Activated naive CD4-positive, alpha-beta T cell (primary cell): ENCODE measurements around the gene FMN2.
"Not testable (repeated sequence)": the region's sequence is repeated elsewhere in the genome, so short reads cannot be mapped to it uniquely, and the experiment has no call there.

Source experiments
- DNase-seq, 4 experiments: peaks; one replicate each; lab custom pipeline; 2025; lab: John Stamatoyannopoulos, UW

Gene FMN2

DNA sequence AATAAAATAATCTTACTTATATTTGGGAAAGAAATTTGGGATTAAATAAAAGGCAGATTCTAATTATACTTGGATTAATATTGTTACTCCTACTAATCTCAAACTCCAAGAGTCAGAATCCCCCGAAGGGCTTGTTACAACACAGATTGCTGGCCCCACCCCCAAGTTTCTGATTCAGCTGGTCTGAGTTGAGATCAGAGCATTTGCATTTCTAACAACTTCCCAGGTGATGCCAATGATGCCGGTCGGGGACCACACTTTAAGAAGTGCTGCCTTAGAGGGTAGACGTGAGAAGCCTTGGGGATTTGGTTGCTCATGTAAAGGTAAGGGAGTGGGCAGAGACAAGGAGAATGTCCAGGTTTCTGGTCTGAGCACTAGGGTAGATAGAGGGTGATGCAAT, 47.2 kb downstream of the FMN2 start:
- no peak for DNase-seq

DNA sequence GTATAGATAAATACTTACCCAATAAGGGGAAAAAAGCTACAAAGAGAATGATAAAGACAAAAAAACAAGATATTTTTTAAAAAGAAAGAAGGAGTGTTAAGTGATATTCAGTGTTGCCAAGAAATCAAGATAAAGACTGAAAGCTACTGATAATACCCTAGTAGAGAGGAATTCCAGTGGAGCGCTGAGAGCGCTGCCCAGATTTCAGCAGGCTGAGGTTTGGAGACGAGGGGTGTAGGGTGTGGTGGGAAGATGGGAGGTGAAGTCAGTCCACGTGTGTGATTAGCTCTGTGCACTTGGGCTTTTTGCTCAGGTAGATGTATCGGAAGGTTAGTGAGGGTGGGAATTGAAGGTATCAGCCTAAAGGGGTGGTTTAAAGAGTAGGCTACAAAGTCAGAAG, 47.8 kb downstream of the FMN2 start:
- DNase-seq = no peak

DNA sequence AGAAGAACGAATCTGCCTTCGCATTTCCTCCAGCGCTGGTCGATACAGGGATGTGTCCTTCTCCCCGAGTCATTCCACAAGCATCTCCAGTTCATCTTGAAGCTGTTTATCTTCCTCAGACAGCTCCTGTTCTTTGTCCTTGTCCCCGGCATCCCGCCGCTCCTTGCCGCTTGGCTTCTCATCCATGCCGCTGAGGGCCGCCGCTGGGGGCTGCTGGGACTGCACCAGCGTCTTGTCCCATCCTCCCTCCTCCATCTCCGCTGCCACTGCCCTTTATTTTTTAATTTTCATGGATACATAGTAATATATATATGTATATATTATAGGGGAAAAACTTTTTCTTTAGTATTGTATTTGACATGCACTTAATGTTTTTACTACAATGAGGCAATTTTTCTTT, 53.4 kb downstream of the FMN2 start:
- DNase-seq = no peak

DNA sequence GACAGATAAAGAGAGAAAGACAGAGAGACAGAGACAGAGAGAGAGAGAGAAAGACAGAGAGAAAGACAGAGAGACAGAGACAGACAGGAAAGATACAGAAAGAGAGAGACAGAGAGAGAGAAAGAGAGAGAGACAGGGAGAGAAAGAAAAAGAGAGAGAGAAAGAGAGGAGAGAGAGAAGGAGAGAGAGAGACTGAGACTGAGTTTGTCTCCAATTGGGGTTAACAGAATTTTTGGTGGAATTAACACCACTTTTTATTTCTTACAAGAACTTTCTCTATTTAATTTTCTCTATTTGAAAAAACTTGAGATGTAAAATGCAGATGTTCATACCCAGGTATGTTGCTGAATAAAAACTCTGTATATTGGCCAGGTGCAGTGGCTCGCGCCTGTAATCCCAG, 56.6 kb downstream of the FMN2 start:
- DNase-seq = no peak

DNA sequence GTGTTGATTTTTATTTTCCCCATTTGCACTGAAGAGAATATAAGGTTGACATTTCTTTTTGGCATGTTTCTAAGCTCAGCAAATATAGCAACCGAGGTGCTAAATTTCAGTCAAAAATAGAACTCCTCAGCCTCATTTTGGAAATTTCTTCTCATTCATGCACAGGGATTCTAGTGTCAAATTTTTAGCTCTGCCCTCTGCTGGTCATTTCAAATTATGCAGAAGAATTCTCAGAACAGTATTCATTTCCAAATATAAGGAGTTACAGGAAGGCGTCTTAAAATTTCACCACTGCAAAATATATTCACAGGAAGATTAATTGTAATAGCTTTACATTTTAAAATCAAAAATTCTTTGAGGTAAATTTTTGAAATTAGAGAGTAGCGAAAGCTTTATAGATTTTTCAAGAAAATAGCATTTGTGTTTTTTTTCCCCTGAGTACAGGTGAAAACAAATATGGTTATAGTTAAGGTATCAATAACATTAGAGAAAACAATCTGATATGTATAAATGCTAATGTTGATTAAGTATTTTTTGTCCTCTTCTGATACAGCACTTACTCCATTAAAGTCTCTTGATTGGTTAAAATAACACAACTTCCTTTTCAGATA, 57.9 kb downstream of the FMN2 start:
- no peak for DNase-seq

DNA sequence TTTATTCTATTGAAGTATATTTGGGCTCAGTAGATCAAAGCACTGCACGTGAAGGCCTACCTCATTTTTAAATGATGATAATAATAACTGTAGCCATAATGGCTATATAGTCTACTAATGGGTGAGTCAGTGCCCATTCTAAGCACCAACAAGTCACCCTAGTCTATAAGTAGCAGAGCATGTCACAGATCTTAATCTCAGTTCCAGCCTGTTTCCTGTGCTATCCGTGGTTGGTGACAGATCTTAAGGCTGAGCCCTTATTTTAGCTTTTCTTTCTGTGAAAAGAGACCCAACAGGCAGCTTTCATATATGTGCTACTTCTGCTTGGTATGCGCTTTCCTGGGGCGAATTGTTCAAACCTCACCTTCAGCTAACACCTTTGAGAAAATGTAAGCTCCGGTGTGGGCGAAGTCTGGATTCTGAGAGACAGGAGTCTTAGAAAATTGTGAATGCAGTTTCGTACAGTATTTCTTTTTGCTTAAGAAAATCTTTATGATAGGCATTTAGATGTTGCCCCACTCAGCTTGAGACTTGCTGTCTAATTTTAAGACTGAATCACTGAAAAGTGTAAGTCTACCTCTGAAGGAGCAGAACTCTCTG, 59.6 kb downstream of the FMN2 start:
- no peak for DNase-seq

DNA sequence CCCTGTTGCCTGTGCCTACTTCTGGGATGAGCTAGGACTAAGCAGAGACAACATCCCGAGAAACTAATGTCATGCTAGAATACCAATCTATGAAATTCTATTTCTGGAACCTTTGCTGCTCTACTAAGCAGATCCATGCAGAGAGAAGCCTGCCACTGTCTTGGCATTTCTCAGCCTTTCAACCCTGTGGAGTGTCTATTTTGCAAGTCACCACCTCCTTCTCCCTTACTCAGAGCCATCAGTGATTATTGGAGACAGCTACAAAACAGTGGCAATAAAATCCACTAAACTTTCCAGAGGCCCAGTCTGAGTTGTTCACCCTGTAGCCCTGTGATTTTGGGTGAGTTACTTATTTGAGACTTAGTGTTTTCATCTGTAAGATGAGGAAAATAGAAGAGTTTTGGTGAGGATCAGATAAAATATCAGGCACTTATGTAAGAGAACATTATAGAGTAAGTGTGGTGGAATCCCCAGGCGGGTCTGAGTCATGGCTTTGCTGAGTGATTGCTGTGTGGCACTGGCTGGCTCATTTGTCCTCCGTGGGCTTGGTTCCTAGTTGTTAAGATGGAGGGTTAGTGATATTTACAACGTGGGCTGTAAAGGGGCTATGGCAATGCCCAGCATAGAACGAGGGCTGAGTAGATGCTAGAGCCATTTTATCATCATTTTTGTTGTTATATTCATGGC, 61.1 kb downstream of the FMN2 start:
- no peak for DNase-seq

DNA sequence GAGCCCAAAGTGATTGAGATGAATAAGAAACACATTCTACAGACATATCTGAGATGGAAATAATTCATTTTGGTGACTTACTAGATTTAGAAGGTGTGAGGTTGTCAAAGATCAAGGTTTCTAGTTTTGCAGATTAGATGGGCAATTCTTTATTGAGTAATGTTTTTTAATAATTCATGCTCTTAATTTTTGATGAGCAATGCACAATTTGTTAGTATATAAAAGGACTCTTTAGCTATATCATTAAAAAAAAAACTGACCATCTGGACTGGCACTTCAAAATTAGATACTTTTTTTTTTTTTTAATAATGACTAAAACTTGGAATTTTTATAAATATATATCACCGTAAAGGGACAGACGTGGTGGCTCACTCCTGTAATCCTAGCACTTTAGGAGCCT, 63.9 kb downstream of the FMN2 start:
- DNase-seq = no peak

DNA sequence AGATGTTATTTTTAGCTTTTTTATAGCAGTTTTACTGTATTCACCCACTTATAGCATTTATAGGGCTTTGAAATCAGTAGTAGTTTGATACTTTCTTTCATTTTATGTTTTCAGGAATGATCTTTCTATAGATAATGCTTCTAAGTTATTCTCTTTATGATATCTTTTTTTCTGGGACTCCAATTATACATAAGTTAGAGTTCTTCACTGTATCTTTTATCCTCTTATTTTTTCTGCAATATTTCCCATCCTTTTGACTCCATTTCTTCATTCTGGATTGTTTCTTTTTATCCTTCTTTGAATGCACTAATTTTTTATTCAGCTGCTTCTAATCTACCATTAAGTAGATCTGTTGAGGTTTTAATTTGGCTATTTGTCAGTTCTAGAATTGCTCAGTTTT, 73.1 kb downstream of the FMN2 start:
- DNase-seq = no peak

DNA sequence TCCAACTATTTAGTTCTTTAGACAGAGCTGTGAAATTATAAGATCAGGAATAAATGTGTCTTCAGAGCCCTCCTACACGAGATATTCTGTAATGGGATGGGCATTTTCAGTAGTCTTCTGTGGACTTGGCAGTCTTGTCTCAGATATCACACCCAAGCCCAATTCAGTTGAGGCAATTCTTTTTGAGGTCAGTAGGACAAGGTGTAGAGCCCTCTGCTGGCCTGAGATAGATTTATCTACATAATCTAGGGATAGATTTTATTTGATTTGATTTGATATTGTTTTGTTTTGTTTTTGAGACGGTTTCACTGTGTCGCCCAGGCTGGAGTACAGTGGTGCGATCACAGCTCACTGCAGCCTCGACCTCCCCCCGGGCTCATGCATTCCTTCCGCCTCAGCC, 77.5 kb downstream of the FMN2 start:
- DNase-seq = no peak

DNA sequence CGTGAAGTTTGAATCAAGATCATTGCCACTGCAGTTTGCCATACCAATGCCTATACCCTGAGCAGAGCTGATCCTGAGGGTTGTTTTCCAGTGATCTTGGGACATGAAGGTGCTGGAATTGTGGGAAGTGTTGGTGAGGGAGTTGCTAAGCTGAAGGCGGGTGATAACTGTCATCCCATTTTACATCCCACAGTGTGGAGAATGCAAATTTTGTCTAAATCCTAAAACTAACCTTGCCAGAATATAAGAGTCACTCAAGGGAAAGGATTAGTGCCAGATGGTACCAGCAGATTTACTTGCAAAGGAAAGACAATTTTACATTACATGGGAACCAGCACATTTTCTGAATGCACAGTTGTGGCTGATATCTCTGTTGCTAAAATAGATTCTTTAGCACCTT, 78.6 kb downstream of the FMN2 start:
- no peak for DNase-seq

DNA sequence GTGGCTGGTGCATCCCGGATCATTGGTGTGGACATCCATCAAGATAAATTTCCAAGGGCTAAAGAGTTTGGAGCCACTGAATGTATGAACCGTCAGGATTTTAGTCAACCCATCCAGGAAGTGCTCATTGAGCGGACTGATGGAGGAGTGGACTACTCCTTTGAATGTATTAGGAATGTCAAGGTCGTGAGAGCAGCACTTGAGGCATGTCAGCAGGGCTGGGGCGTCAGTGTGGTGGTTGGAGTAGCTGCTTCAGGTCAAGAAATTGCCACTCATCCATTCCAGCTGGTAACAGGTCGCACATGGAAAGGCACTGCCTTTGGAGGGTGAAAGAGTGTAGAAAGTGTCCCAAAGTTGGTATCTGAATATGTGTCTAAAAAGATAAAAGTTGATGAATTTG, 79.1 kb downstream of the FMN2 start:
- no peak for DNase-seq

DNA sequence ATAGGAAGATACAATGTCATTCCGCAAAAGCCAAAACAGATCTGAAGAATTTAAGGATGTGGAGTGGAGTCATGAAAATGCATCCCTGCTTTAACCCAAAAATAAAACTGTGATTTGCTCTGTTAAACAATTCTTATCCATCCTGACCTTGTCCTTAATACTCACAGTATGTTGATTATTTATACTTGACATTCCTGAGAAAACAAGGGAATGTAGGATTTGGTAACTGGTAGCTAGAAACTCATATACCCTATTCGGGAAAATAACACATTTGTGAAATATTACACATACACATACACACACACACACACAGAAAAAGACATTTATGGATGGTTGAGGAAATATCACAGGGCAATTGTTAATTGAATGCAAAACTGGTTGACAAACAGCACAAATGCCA, 80.2 kb downstream of the FMN2 start:
- DNase-seq = no peak

DNA sequence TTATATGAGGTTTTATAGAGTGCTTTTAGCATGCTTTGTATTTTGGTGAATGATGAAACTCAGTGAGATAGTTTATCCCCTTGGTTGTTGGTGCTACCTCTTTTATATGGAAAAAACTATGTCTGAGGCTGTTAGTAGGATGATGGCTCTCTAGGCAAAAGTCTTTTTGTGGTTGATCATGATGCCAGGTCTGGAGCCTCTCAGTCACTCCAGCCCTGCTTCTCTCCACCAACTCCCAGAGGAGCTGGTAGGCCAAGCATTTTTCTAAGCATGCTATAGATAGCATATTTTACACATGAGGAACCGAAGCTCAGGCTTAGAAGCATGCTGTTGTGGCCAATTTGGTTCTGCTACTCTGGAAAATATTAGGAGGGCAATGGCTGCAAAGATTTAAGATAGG, 82.2 kb downstream of the FMN2 start:
- DNase-seq = no peak

DNA sequence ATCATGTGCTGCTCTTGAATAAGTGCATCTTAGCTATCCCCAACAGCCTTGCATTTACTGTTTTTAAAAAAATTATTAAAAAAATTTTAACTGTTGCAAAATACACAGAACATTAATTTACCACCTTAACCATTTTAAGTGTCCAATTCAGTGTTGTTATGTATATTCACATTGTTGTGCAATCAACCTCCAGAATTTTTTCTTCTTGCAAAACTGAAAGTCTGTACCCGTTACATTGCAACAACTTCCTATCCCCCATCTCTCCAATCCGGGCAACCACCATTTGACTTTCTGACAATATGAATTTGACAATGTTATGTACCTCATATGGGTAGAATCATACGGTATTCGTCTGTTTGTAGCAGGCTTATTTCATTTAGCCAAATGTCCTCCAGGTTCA, 83.1 kb downstream of the FMN2 start:
- DNase-seq = no peak

DNA sequence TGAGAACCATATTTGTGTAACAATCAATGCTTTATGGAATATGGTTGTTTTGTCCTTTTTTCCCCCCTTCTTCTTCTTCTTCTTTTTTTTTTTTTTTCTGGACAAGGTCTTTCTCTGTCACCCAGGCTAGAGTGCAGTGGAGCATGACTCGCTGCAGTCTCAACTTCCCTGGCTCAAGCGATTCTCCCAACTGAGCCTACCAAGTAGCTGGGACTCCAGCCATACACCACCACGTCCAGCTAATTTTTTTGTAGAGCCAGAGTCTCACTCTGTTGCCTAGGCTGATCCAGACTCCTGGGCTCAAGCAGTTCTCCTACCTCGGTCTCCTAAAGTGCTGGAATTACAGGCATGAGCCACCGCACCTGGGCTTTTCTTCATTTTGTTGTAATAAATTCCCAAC, 86.7 kb downstream of the FMN2 start:
- no peak for DNase-seq

DNA sequence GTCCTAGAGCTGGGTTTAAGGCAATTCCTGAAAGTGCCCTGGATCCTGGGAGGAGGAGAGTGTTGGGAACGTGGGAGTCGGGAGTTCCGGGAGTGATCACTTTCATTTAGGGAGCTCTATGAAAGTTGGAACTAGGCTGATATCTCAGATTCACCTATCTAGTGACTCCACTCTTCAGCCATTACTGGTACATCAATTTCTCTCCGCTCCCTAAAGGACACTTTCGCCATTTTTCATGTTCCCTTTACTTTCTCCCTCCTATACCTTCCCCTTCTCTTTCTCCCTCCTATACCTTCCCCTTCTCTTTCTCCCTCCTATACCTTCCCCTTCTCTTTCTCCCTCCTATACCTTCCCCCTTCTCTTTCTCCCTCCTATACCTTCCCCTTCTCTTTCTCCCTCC, 93.0 kb downstream of the FMN2 start:
- not testable (repeated sequence) for DNase-seq

DNA sequence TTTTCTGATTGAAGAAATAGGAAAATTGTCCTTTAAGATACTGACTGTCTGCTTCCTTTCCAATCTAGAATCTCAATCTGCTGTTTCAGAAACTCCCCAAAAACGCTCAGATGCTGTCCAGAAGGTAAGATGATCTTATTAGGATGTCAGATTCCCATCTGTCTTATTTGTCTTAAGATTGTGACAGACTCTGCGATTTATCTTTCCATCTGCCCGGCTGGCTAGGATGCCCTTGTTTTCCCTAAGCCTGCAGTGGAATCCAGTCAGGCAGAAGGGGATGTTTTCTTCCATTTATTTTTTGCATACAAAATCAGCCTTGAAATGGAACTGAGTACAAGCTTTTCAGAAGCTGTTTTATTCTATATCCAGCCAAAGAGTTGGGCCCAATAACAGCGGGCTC, 96.5 kb downstream of the FMN2 start:
- DNase-seq = no peak

DNA sequence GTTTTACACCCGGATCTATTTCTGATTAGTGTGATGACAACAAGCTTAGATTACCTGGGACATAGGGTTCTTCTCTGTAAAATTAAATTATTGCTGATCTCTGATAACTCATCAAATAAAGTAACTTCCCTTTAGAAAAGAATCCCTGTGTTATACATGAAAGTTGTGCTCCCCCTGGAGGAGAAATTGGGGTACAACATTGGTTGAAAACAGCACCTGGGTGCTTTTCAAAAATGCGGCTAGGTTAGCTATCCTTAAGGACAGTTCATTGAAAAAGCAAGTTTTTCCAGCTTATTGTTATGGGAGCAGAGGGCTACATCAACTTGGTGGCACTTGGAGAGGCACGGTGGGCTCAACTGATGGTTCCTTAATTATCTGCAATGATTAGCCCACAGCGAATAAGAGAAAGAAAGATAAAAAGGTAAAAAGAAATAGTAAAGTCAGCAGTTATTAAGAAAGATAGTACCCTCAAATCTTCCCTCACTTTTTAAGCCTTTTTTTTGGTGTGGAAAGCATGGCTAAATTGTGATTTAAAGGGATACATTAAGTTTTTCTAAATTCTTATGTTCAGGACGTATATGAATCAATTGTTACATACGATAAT, 97.8 kb downstream of the FMN2 start:
- no peak for DNase-seq

DNA sequence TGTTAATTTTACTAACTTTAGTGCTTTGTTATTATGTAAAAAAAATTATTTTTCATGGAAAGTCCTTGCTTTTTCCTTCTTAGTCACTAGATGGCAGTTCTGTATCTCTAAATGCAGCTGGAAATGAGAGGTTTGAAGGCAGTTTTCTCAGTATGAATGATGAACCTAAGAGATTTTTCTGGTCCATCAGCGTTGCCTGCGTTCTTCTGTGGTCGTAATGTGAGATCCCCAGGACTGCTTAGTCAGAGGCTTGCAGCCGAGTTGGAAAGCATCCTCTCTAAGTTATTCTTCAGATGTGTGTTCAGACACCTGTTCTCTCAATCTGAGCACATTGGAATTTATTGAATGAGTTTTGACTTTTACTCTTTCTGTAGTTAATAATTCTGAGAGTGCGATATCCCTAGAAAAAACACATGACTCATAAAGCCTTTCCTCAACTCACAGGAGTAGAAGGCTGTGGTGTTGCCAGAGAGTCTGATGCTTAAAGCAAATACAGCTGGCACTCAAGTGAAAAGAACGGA, 99.3 kb downstream of the FMN2 start:
- DNase-seq = no peak

DNA sequence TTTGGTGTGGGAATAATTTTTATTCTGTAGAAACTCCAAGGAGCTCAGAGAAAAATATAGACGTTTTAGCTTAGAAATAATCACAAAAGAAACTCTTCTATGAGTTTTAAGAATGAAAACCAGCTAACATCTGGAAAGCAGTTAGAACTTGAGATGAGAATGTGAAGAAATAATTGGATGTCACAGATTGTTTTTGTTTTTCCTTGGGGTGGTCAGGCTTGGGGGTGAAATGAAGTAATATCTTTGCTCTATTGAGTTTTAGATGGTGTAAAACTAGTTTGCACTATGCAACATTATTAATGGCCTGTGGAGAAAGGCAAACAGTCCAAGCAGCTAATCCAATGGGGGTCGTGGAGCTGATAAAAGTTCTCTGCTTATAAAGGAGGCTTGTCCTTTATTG, 101.2 kb downstream of the FMN2 start:
- no peak for DNase-seq

DNA sequence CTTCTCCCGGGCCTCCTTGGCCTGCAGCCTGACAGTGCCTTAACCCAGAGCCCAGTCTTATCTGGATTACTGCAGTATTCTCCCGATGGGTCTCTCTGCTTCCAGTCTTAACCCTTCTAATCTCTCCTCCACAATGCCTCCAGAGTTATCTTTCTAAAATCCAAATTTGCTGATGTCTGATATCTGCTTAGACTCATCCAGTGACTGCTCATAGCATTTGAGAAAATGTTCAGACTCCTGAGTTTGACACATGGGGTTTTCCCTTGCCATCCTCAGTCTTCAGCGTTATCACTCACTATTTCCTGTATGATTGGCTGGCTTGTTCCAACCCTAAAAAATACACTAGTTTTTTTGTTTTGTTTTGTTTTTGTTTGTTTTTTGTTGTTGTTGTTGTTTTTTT, 102.0 kb downstream of the FMN2 start:
- DNase-seq = no peak

DNA sequence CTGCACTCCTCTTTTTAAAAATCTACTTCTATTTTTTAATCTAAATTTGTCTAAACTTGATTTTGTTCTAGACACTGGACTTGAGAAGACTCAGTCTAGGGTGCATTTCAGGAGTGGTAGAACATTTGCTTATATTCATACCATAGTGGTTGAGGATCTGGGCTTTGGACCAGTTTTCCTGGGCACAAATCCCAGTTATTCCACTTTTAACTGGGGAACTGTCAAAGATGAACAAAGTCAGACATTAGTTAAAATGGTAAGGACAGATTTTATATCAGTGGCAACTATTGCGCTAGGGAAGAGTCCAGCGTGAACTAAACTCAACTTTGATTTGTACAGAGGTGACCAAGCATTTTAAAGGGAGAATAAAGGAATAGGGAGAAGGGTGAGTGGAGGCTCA, 102.4 kb downstream of the FMN2 start:
- no peak for DNase-seq
